Activated CD8-positive, alpha-beta memory T cell treated with anti-CD3 and anti-CD28 coated beads, Interleukin-2, amount 50 U/mL, for 4 hours (primary cell): ENCODE results near the gene CTNNBL1.

Experiments used
- DNase-seq: peaks from one replicate; pipeline ENCODE4 v3.0.0-alpha.2; 2020

Gene CTNNBL1

DNA sequence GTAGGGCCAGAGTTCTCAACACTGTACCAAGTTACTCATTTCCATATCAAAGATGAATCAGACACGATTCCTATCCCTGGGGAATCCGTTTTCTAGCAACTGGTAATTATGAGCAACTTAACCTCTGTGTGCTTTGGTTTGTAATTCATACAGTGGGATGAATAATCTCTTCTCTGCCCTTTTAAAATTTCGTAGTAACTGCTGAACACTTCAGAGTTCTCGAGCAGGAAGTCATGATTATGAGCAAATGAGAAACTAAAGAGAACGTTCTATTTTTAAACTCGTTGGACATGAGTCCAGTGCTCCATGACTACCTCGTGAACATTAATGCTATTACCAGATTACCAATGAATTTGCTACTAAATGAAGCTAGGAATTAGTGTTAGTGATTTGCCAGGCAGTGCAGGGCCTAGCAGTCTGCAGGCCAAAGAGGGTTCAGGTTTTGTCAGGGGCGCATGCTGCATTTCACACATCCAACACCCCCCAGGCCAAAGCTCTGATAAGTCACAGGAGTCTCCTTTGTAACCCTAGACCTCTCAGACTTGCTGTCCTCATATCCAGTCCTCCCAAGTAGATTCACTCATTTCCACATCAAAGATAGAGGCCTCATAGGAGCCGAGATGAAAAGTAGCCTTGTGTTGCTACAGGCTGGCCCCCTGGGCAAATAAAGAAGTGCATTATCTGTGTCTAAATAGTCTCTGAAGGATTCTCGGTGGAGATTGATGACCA lies 163.3 kb downstream of the CTNNBL1 start:
- no peak for DNase-seq

DNA sequence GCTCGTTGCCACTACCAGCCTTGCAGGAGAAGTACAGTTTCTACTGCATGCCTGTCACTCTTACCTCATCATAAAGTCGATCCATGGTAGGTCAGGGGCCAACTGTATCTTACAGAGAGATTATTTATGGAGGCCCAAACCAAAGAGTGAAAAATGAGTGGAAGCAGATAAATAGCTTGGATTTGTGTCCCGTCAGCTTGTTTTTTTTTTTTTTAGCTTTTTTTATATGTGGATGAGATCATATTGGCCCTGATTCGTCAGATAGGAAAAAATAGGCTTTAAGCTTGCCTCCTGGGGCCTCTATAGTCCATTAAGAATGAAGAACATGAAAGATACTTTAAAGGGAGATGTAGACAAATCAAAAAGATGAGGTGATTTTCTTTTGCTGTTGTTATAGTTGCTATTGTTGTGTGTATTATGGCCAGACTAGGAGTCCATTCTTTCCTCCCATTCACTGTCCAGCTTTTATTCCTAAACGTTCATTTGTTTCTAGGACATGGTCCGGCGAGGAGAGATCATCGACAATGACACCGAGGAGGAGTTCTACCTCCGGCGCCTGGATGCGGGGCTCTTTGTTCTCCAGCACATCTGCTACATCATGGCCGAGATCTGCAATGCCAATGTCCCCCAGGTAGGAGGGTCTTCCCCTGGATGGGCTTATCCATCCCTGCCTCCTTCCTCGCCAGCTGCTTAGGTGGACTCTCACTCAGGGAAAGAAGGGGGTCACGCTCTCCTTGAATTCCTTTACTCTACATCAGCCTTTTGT lies 165.8 kb downstream of the CTNNBL1 start:
- no peak for DNase-seq

DNA sequence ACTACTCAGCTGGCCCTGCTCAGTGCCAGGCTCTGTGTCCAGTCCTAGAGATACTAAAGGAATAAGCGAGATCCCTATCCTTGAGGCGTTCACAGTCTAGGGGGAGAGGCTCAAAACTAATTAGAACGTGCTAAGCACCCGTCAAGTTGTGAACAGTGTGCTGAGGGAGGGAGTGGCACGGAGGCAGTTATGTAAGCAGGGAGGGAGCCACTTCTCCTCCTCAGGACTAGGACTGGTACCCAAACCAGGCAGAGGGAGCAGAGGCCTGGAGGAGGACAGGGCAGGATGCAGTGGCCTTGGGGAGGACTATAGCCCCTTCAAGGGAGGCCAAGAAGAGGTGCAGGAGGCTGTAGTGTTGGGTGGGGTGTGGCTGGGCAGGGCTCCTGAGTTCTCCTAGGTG lies 169.5 kb downstream of the CTNNBL1 start:
- DNase-seq = no peak

DNA sequence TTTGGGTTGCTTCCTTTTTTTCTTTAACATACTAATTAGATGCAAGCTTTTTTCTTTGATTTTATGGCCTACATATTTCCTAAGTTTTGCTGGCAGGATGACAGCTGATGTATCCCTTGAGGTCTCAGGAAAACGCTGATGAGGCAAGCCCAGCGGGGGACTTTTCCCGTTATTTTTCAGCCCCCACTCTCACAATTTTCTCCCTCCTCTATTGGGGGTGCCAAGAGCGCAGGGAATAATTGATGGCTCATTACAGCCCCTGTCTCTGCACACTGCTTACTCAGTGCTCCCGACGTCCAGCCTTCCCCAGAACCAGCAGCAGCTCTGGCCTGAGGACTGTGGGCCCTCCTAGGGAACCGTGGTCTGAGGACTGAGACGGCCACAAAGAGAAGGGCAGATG lies 170.5 kb downstream of the CTNNBL1 start:
- DNase-seq = no peak

DNA sequence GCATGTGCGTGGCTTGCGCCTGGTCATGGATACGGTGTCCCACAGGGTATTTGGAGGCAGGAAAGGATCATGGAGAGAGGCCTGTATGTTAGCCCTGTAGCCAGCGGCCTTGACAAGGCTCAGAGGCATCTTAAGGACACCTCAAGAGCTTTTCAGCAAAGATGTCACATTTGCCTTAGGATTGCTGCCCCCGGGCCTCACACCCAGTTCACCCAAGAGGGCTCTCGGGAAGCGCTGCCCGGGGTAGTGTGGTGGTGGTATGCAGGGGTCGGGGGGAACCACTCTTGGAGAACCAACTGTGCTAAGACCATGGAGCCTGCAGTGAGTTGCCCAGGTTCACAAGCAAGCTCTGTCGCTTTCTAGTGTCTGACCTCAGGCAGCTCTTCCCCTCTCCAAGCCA lies 172.2 kb downstream of the CTNNBL1 start:
- no peak for DNase-seq

DNA sequence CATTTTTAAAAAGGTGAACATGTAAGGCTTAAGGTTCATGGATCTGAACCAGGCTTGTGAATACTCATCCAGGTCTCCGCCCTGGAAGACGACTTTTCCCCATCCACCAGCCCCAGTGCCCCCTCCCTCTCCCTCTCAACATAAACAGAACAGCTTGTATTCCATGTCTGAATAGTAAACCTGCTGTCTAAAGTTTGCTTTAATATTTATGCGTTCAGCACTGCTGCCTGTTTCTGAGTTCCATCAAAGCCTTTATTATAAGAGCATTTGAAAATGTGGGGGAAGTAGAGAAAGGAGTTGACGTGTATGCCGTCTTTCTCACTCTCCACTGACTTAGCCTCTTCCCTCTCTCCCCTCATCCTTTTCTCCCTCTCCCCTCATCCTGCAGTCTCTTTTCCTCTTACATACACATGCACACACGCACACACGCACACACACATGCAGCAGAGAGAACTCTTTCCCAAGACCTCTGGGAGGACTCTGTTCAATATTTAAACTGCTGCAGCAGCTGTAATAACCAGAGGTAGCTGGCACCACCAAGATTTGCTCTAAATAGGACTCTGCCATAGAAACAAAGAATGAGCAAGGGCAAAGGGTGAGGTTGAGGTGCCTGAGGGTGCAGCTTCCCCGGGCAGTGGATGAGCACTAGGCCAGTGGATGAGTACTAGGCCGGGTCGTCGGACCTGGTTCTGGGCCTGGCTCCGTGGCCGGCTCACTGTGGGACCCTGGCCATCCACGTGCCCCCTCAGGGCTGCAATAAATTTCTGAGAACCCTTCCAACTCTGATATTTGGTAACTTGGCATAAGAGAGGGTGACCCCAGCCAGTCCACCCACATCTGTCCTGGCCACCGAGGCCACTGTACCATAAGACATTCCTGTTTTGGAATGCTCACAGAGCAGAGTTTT lies 173.7 kb downstream of the CTNNBL1 start:
- no peak for DNase-seq

DNA sequence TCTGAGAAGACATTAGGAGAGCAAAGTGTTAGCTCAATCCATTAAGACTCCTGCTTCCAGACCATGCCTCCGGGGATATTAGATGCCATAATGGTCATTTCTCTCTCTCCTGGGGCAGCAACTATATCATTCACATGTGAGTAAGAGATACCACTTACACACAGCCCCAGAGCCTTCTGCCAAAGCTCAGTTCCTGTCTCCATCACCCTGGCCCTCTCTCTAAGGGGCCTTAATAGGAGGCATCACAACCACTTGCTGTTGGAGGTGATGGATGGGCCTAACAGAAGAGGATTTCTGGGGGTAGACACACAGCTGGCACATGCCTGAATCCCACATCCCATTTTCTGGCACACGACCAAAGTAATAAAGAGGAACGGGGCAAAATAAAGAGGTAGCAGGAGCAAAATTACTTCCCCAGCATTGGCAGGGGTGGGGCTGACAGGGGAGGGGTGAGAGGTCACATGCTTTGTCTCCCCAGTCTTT lies 175.1 kb downstream of the CTNNBL1 start:
- no peak for DNase-seq

DNA sequence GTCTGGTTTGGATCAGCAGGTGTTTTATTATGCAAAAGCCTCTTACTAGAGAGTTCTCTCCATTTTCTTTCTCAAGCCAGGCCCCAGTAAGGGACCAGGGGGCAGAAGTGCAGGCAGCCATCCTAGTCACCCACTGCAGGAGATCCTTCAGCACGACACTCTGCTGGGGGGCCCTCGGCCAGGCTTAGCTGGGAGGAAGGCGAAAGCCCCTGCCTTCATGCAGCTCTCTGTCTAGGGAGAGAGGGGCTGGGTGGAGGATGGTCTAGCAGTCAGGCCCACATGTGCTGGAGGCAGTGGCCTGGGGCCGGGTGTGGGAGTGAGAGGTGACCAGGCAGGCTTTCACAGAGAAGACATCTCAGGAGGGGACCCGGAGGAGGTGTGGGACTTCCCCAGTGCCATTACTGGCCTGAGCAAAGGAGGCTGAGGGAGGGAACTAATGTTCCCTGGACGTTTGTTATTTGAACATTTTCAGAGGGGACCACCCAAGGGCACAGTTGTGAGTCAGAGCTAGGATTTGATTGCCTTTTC lies 175.6 kb downstream of the CTNNBL1 start:
- no peak for DNase-seq

DNA sequence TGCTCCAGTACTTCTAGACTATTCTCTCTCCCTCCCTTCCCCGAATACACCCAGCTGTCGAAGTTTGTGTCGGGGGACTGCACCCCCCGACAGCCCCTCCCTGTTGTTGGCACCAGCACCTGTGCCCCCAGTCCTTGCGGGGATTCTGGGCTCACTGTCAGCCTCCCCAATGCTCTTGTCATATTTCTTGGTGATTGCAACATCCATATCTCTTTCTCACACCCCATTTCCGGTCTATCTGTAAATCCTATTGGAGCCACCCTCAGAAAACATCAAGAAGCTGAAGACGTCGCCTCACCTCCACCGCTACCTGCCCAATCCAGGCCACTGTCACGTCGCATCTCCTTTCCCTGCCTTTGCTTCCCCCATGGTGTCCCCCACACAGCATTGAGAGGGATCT lies 176.5 kb downstream of the CTNNBL1 start:
- no peak for DNase-seq

DNA sequence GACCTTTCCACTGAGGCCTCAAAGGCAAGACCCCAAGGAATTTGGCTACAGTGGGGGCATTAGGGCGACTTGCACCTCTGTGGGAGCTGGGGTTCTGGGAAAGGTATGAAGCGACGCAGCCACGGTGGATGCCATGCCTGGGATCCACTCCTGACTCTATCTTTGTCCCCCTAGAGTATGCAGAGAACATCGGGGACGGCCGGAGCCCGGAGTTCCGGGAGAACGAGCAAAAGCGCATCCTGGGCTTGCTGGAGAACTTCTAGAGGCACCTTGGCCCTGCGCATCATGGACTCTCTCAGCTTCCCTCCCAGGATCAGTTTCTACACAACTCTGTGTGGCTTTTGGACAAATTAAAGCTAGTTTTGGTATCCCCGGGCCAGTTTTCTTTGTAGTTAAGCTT lies 177.9 kb downstream of the CTNNBL1 start:
- DNase-seq = no peak

DNA sequence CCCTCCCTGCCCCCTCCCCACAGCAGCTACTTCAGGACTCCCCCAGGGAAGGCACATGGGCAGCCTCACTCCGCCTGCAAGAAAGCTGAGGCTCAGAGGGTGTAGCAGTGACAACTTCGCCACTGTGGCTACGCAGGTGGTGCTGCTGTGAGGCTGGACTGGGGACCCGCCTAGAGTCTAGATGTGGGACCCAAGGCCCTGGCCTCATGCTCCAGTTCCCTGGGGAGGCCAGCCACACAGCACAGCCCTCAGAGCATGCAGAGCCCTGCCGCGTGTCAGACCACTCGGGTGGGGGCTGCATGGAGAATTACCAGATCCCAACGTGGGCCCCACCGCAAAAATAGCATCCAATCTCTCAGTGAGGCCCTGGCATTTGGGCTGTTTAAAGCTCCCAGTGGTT lies 178.3 kb downstream of the CTNNBL1 start:
- no peak for DNase-seq

DNA sequence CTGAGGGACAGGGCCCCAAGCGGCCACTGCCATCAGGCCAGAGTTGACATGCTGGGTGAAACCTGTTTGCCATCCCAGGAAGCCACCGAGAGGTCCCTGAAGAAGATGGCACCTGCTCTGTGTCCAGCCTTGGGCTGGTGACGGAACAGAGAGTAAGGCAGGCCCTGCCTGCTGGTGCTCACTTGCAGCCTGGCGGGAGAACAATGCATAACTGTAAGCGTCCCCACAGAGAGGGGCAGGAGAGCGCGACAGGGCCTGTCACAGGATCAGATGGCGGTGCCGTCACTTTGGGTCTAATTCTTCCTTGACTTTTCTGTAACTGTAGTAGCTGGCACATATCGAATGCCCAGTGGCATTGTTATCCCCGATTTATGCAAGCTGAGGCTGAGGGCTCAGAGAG lies 180.1 kb downstream of the CTNNBL1 start:
- DNase-seq = no peak

DNA sequence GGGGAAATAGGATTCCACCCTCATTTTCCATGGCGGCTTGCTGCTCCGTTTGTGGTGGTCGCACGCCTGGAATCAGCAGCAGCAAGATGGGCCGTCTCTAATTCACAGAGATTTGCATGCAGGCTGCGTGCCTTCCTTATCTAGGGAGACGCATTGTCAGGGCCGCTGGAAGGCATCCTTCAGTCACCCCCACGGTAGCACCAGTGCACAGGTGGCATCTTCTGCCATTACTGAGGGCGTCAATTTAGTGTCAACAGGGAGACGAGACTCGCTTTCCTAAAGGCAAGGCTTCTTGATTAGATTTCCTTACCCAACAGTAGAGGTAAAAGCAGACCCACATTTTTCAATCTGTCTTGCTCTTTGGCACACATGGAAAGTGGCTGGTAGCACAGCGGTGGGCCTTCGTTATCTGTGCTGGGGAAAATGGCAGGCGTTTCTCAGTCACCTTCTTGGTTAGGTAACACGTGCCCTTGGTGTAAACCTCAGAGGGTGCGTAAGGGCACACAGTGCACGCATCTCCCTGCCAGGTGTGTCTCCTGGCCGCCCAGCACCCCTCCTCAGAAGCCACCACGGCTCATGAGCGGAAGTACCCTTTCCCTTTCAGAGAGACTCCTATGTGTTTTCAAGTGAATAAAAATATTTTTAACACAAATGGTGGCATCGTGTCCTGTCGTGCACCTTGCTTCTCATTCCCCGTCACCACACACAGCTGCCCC lies 181.8 kb downstream of the CTNNBL1 start:
- DNase-seq = no peak

DNA sequence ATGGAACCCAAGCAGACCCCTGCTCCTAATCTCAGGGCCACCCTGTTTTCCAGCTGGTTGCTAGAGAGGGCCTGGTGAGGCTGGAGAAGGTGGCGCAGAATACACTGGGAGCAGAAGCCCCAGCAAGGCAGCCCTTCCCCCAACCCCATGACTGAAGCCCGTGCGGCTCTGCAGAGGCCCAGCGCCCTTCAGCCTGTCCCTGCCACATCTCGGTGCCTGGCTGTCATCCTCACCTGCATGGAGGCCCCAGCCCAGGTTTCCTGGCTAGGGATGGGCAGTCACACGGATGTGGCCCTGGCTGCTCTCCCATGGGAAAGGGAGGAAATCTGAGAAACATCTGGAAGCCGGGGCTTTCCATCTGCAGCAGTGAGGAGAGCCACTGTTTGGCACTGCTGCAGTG lies 183.0 kb downstream of the CTNNBL1 start:
- DNase-seq = no peak

DNA sequence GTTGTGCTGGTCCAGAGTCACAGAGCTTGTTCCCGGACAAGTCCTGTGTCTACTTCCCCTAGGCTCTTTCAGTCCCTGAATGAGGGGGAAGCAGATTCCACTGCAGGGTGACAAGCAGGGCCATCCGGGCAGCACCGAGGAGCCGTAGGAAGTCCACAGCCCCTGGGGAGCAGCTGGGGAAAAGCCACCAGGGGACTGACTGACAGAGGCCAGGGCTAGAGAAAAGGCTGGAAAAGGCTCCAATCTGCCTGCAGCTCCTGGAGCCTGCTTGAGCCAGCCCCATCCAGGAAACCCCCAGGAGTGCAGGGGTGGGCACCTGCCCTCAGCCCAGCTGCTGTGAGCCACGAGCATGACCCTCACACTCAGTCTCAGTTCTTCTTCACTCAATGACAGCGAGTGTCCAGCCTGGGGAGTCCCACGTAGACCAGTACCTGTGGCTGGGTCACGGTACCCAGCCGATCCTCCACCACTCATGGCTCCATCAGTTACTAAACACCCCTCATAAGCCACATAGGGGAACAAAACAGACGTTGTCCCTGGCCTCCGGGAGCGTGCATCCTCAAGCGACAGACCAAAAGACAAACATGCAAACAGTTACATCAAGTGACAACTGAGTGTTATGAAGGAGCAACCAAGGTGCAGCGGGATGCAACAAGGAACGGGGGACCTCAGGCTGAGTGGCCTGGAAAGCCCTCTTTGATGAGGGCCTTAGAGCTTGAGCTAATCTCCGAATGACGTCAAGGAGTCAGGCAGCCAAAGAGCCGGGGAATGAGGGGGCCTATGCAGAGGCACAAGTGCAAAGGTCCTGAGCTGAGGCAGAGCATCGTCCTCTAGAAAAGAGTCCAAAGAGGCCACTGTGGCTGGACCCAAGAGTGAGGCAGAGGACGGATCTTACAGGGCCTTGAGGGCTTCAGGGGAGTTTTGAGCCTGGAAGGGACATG lies 184.3 kb downstream of the CTNNBL1 start:
- DNase-seq = no peak

DNA sequence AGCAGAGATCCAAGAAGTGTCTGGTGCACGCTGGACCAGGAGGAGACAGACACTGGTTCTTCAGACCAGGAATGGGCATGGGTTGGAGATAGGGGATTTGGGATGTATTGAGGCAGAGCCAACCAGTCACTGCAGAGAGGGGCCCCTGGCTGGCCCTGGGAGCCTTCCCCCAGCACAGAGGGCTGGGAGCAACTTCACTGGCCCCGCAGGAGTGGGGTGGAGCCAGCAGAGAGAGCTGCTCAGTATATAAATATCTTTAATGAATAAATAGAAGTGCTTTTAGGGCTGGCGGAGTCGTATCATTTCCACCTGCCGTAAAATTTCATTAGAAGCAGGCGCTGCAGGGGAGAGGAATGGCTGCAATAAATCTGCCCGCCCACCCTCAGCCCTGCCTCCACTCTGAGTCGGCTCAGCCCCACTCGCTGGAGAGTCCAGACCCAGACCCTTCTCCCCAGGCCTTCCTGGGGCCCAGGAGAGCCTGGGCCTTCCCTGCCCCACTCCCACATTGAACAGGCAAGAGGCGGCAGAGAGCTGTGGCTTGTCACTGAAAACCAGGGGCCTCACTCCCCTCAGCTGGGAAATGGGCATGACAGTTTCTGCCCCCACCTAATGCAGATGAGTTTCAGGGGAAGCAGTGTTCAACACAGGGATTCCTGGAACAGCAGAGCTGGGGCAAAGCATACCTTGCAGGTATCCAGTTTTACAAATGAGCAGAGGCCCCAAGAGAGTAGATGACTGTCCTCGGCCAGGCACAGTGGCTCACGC lies 185.2 kb downstream of the CTNNBL1 start:
- DNase-seq = no peak

DNA sequence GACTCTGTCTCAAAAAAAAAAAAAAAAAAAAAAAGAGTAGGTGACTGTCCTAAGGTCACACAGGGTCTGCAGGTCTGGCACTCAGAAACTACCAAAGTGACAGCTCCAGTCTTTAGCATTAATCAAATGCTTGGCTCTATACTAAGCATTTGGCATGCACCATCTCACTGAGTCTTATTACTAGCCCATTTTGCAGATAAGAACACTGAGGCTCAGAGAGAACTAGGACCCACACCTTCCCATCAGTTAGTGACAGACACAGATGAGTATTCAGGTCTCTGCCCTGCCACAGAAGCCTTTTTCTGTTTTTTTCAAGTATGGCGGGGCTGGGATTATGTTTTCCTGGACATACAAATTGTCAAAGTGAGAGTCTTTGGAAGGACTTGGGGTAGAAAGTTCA lies 186.0 kb downstream of the CTNNBL1 start:
- no peak for DNase-seq

DNA sequence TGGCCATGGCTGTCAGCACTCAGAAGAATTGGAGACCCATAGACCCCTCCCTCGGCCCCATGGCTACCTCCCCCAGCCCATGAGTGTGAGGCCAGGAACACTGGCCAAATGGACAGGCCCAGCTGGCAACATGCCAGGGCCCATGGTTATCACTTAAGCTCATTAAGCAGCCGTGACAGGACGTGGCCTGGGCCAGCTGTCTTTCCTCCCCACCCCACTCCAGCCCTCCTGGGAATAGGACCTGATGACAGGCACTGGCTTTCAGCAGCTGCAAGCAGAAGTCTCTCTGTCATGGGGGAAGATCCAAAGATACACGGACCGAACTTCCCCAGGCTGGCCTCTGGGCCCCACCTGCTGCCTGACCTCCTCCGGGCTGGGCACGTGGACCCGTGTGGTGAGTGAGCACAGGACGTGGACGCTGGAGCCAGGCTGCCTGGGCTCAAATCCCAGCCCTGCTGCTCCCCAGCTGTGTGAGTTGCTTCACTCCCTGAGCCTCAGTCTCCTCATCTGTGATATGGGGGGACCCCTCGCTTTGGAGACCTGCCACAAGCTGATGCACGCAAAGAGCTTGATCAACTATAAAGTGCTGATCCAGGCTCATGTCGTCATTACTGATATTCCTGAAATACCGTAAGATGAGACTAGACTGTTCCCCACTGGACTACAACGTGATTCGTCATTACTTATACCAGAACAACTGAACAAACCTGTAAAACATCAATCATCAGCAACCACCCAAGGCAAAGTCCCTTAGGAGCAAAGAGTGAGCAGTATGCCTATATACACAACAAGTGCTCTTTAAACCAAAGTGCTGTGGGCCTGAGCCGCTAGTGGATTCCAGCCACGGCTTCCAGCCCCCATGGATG lies 187.1 kb downstream of the CTNNBL1 start:
- no peak for DNase-seq

DNA sequence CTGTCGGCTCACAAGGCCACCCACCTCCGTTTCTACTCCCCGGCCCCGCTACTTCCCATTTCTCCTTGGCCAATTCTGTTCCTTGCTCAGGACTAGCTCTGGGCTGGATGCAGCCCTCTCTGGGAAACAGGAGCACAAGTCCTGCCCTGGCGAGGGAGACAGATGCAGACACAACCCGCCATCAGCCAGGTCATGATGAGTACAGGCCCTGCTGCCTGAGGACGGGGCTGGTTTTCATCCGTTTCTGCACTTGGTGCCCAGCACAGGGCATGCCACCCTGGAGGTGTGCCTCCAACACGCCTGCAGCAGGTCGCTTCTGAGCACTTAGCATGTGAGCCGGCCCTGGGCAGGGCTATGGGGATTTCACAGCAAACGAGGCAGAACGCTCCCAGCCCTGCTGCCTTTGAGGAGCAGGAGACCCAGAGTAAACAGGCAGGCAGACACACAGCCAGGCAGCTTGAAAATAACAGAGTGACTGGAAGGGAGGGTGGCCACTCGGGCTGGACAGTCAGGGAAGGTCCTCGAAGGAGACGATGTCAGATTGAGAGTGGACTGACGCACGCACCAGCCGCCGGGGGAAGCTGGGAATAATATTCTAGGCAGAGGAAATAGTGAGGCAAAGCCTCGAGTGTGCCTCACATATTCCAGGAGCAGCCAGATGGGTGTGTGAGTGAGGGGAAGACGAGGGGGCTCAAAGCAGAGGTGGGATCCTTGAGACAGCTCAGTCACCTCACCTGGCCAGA lies 187.9 kb downstream of the CTNNBL1 start:
- no peak for DNase-seq
